DMS114 treated with DMSO at 0.1 percent for 48 hours (cell line): ENCODE results near the gene FAM117A.

ENCODE experiments used
- DNase-seq: peaks from one replicate; lab custom pipeline; 2025; ENCODE audit not compliant: unreplicated experiment; lab: John Stamatoyannopoulos, UW

Gene FAM117A

GRCh38 chr17:49715216-49715615 is 48.7 kb downstream of the FAM117A start:
- no peak for DNase-seq

- DNase-seq, result no peak
These were observed 55.3 kb downstream of the FAM117A start for GRCh38 chr17:49708515-49709183.

GRCh38 chr17:49707608-49708514 is 56.1 kb downstream of the FAM117A start, which contains the start of gene SLC35B1:
TSS of gene SLC35B1 (minus strand) at chr17:49707964. CDS start at chr17:49707833, 131 bp downstream.
- DNase-seq, result peak; percentile 97

GRCh38 chr17:49707246-49707607 is 56.7 kb downstream of the FAM117A start:
- DNase-seq, result no peak

- DNase-seq, result no peak
These were observed 58.7 kb downstream of the FAM117A start for GRCh38 chr17:49705254-49705653.

GRCh38 chr17:49703557-49704277 is 60.2 kb downstream of the FAM117A start:
- peak; percentile 18 for DNase-seq

- no peak for DNase-seq
These were observed 63.0 kb downstream of the FAM117A start for GRCh38 chr17:49700960-49701359.

GRCh38 chr17:49699966-49700575 is 63.9 kb downstream of the FAM117A start:
- DNase-seq, result no peak

GRCh38 chr17:49698005-49698404 is 65.9 kb downstream of the FAM117A start:
- DNase-seq, result no peak

GRCh38 chr17:49696233-49696761 is 67.6 kb downstream of the FAM117A start:
- no peak for DNase-seq

GRCh38 chr17:49695698-49696232 is 68.2 kb downstream of the FAM117A start:
- no peak for DNase-seq

- peak; percentile 16 for DNase-seq
These were observed 68.9 kb downstream of the FAM117A start for GRCh38 chr17:49694847-49695697.

GRCh38 chr17:49692751-49693150 is 71.2 kb downstream of the FAM117A start:
- no peak for DNase-seq

- DNase-seq, result no peak
These were observed 72.2 kb downstream of the FAM117A start for GRCh38 chr17:49691677-49692191.

- no peak for DNase-seq
These were observed 72.8 kb downstream of the FAM117A start for GRCh38 chr17:49691086-49691676.

GRCh38 chr17:49690256-49690655 is 73.7 kb downstream of the FAM117A start:
- DNase-seq, result no peak

GRCh38 chr17:49688848-49689247 is 75.1 kb downstream of the FAM117A start:
- DNase-seq, result no peak

- no peak for DNase-seq
These were observed 75.9 kb downstream of the FAM117A start for GRCh38 chr17:49687878-49688491.
